H9 (cell line): ENCODE data around the gene FNIP1. TPM values are rescaled to one million over a fixed set of nuclear protein-coding genes. Genes with fewer than 3 reads are reported as not detected.
"Not testable (repeated sequence)": the region's sequence is repeated elsewhere in the genome, so short reads cannot be mapped to it uniquely, and the experiment has no call there.

Experiments used
- DNase-seq: peaks from one replicate; pipeline ENCODE4 v3.0.0-alpha.2; 2017
- H2AFZ ChIP-seq: one replicate; pipeline ENCODE4 v1.6.1; 2013; ENCODE audit warnings: mild to moderate bottlenecking, low read length, control low read depth, moderate library complexity
- H2AK5ac ChIP-seq: 2 replicates; pipeline ENCODE4 v1.6.1; 2013; ENCODE audit warnings: low read length, control low read depth, mixed read lengths; ENCODE audit not compliant: insufficient read length
- H2BK120ac ChIP-seq: one replicate; pipeline ENCODE4 v1.6.1; 2013; ENCODE audit warnings: low read depth, mild to moderate bottlenecking, low read length, control low read depth, inconsistent platforms; ENCODE audit not compliant: poor library complexity, severe bottlenecking
- H2BK12ac ChIP-seq: 2 replicates; pipeline ENCODE4 v1.6.1; 2013; ENCODE audit warnings: low read length, control low read depth, mixed read lengths, low read depth; ENCODE audit not compliant: insufficient read length
- H2BK15ac ChIP-seq: 2 replicates; pipeline ENCODE4 v1.6.1; 2013; ENCODE audit warnings: low read depth, low read length, control low read depth
- H2BK20ac ChIP-seq: one replicate; pipeline ENCODE4 v1.6.1; 2013; ENCODE audit warnings: low read depth, mild to moderate bottlenecking, low read length, control low read depth, inconsistent platforms; ENCODE audit not compliant: poor library complexity, severe bottlenecking
- H2BK5ac ChIP-seq: 2 replicates; pipeline ENCODE4 v1.6.1; 2013; ENCODE audit warnings: low read length, control low read depth, mixed read lengths; ENCODE audit not compliant: insufficient read length
- H3K14ac ChIP-seq: 2 replicates; pipeline ENCODE4 v1.6.1; 2013; ENCODE audit warnings: low read length, control low read depth; ENCODE audit not compliant: insufficient read depth
- H3K18ac ChIP-seq: 2 replicates; pipeline ENCODE4 v1.6.1; 2013; ENCODE audit warnings: low read depth, mild to moderate bottlenecking, mixed read lengths, low read length, control low read depth; ENCODE audit not compliant: insufficient read length
- H3K23ac ChIP-seq: 2 replicates; pipeline ENCODE4 v1.6.1; 2013; ENCODE audit warnings: low read length, control low read depth, mixed read lengths, low read depth; ENCODE audit not compliant: insufficient read length
- H3K23me2 ChIP-seq: 2 replicates; pipeline ENCODE4 v1.6.1; 2013; ENCODE audit warnings: low read depth, mild to moderate bottlenecking, mixed read lengths, low read length, control low read depth; ENCODE audit not compliant: insufficient read length, poor library complexity, severe bottlenecking
- H3K27ac ChIP-seq: 2 replicates; pipeline ENCODE4 v1.5.1; 2013; ENCODE audit warnings: low read length, control low read depth, mixed read lengths, low read depth; ENCODE audit not compliant: insufficient read length
- H3K27me3 ChIP-seq: 2 replicates; pipeline ENCODE4 v1.6.1; 2013; ENCODE audit warnings: low read length, control low read depth, inconsistent platforms; ENCODE audit not compliant: insufficient read depth
- H3K4ac ChIP-seq: 2 replicates; pipeline ENCODE4 v1.6.1; 2013; ENCODE audit warnings: low read depth, mild to moderate bottlenecking, control low read depth, inconsistent platforms, low read length, moderate library complexity
- H3K4me1 ChIP-seq: 2 replicates; pipeline ENCODE4 v1.6.1; 2013; ENCODE audit warnings: low read length, control low read depth, inconsistent platforms; ENCODE audit not compliant: insufficient read depth
- H3K4me2 ChIP-seq: 2 replicates; pipeline ENCODE4 v1.6.1; 2013; ENCODE audit warnings: low read length, control low read depth, mixed read lengths; ENCODE audit not compliant: insufficient read length, insufficient read depth
- H3K56ac ChIP-seq: 2 replicates; pipeline ENCODE4 v1.6.1; 2013; ENCODE audit warnings: low read depth, mild to moderate bottlenecking, mixed read lengths, low read length, control low read depth; ENCODE audit not compliant: insufficient read length
- H3K79me1 ChIP-seq: 2 replicates; pipeline ENCODE4 v1.6.1; 2013; ENCODE audit warnings: low read depth, mild to moderate bottlenecking, moderate library complexity, low read length, control low read depth, inconsistent platforms; ENCODE audit not compliant: insufficient read depth, poor library complexity, severe bottlenecking
- H3K79me2 ChIP-seq: 2 replicates; pipeline ENCODE4 v1.6.1; 2013; ENCODE audit warnings: low read length, control low read depth, inconsistent platforms; ENCODE audit not compliant: insufficient read depth
- H3K9ac ChIP-seq: 2 replicates; pipeline ENCODE4 v1.6.1; 2013; ENCODE audit warnings: low read length, control low read depth, mixed read lengths; ENCODE audit not compliant: insufficient read length; ENCODE audit errors: extremely low read depth
- H3K9me3 ChIP-seq: one replicate; pipeline ENCODE4 v1.6.1; 2013; ENCODE audit warnings: low read depth, low read length, inconsistent platforms; ENCODE audit not compliant: control insufficient read depth
- H3T11ph ChIP-seq: one replicate; pipeline ENCODE4 v1.6.1; 2013; ENCODE audit warnings: mild to moderate bottlenecking, low read length, control low read depth, inconsistent platforms
- H4K20me1 ChIP-seq: one replicate; pipeline ENCODE4 v1.6.1; 2013; ENCODE audit not compliant: control insufficient read depth, insufficient read length, insufficient read depth
- H4K5ac ChIP-seq: 2 replicates; pipeline ENCODE4 v1.6.1; 2013; ENCODE audit warnings: low read depth, mild to moderate bottlenecking, mixed read lengths, low read length, control low read depth; ENCODE audit not compliant: insufficient read length
- H4K8ac ChIP-seq: replicated peaks from 2 replicates; pipeline ENCODE4 v1.6.1; 2013; ENCODE audit warnings: low read length, control low read depth, mixed read lengths, low read depth; ENCODE audit not compliant: insufficient read length
- H4K91ac ChIP-seq: 2 replicates; pipeline ENCODE4 v1.6.1; 2013; ENCODE audit warnings: low read depth, mild to moderate bottlenecking, moderate library complexity, mixed read lengths, low read length, control low read depth; ENCODE audit not compliant: insufficient read length
- H3K27ac Mint-ChIP-seq, 3 experiments: 2 replicates in 2 of 3; 3 replicates in 1 of 3; pipeline ENCODE4 v1.8.0; 2020 to 2021; ENCODE audit warnings: mixed read lengths in 3 of 3, mild to moderate bottlenecking in 1 of 3, moderate library complexity in 1 of 3
- H3K27me3 Mint-ChIP-seq: 2 replicates; pipeline ENCODE4 v1.8.0; 2021; ENCODE audit warnings: low read depth, mild to moderate bottlenecking, moderate library complexity, mixed read lengths
- H3K36me3 Mint-ChIP-seq, 3 experiments: 2 replicates in 2 of 3; 3 replicates in 1 of 3; pipeline ENCODE4 v1.8.0; 2020 to 2021; ENCODE audit warnings: low read depth in 3 of 3, mixed read lengths in 3 of 3; ENCODE audit not compliant: insufficient read depth in 1 of 3
- H3K4me1 Mint-ChIP-seq, 2 experiments: 2 replicates each; pipeline ENCODE4 v1.8.0; 2020; ENCODE audit warnings: mixed read lengths in 2 of 2
- H3K4me3 Mint-ChIP-seq, 2 experiments: 2 replicates in 1 of 2; 3 replicates in 1 of 2; pipeline ENCODE4 v1.8.0; 2020 to 2021; ENCODE audit warnings: mild to moderate bottlenecking in 2 of 2, mixed read lengths in 2 of 2, moderate library complexity in 1 of 2
- H3K9me3 Mint-ChIP-seq, 2 experiments: 2 replicates in 1 of 2; 3 replicates in 1 of 2; pipeline ENCODE4 v1.8.0; 2020; ENCODE audit warnings: mild to moderate bottlenecking in 2 of 2, mixed read lengths in 2 of 2, moderate library complexity in 1 of 2
- WGBS: extraction: QIAGEN DNeasy Blood & Tissue Kit; methylation state at CpG from one replicate; pipeline ENCODE4 v1.1.7; 2013; ENCODE audit warnings: missing lambda C conversion rate, low lambda C conversion rate, mixed read lengths; ENCODE audit not compliant: insufficient read length; ENCODE audit errors: extremely low coverage; 5-methylcytosine and 5-hydroxymethylcytosine counted together
- total RNA-seq: library from RNA; stranded (reverse); gene quantifications from 2 replicates; pipeline ENCODE4 v1.2.1, GENCODE V29; 2021
- TF ChIP-seq, protein P1 (sequence below): fragments of 200-600 bp; sonication (generic); conservative IDR thresholded peaks from 3 replicates; pipeline ENCODE4 v1.8.0; 2021; ENCODE audit warnings: antibody characterized with exemption, mild to moderate bottlenecking

Gene FNIP1
- total RNA-seq, 1 experiment from 2014 or later = 13.4 TPM

DNA sequence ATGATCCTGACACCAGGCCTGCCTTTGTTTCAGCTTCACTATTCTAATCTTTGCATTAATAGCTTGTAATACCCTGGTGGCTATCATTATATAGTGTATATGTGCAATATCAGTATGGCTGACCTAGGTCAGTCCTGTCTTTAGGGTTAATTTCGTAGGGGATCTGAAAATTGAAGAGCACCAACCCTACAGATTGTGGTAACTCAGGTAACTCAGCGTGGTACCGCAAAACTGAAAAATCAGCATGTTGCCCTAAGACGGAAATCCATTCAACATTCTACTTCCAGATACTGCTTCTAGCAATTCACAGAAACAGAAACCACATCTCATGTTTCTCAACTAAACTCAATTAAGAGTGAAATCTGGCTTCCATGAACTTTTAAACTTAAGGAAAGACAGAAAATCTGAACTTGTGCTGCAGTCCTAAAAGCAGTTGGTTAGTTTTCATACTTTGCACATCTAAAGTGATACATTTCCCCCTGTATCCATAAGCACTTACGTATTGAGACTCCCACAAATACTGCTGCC lies 78.3 kb downstream of the FNIP1 start:
- Histone ChIP-seq H3K9ac (no peak overlapping the region), H3K23me2 (no peaks in the 10 kb centered on the region), H2BK12ac (no peak overlapping the region), H4K5ac (no peak overlapping the region), H2BK5ac (no peak overlapping the region), H3K23ac (no peak overlapping the region), H3K4me2 (no peak overlapping the region), H3K79me2 (no peaks in the 10 kb centered on the region), H2AFZ (no peak overlapping the region), H3T11ph (no peak overlapping the region), H3K79me1 (no peaks in the 10 kb centered on the region), H4K20me1 (no peaks in the 10 kb centered on the region), H2BK120ac (no peak overlapping the region), H3K4ac (no peak overlapping the region), H2BK15ac (no peak overlapping the region), H3K56ac (no peak overlapping the region), H3K14ac (no peak overlapping the region), H2BK20ac (no peak overlapping the region), H3K18ac (no peak overlapping the region), H3K27me3 (no peaks in the 10 kb centered on the region), H3K27ac (no peak overlapping the region), H3K4me1 (no peaks in the 10 kb centered on the region), H3K9me3 (no peaks in the 10 kb centered on the region), H2AK5ac (no peak overlapping the region), H4K91ac (no peak overlapping the region), H4K8ac (no peak overlapping the region)
- no peaks in the 10 kb centered on the region for H3K27me3 Mint-ChIP-seq
- DNase-seq = no peak
- H3K36me3 Mint-ChIP-seq = peaks cover 3 to 10% (median 5%) of the 10 kb centered on the region in 3 experiments; a peak in 5 of 7 replicates
- H3K4me3 Mint-ChIP-seq = no peak overlapping the region
- no peak overlapping the region for H3K27ac Mint-ChIP-seq
- no peaks in the 10 kb centered on the region for H3K9me3 Mint-ChIP-seq
- WGBS = no CpG with 5 or more reads among the region's 5 CpGs
- no peaks in the 10 kb centered on the region for H3K4me1 Mint-ChIP-seq
- TF ChIP-seq, protein P1, sequence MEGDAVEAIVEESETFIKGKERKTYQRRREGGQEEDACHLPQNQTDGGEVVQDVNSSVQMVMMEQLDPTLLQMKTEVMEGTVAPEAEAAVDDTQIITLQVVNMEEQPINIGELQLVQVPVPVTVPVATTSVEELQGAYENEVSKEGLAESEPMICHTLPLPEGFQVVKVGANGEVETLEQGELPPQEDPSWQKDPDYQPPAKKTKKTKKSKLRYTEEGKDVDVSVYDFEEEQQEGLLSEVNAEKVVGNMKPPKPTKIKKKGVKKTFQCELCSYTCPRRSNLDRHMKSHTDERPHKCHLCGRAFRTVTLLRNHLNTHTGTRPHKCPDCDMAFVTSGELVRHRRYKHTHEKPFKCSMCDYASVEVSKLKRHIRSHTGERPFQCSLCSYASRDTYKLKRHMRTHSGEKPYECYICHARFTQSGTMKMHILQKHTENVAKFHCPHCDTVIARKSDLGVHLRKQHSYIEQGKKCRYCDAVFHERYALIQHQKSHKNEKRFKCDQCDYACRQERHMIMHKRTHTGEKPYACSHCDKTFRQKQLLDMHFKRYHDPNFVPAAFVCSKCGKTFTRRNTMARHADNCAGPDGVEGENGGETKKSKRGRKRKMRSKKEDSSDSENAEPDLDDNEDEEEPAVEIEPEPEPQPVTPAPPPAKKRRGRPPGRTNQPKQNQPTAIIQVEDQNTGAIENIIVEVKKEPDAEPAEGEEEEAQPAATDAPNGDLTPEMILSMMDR = no peak

DNA sequence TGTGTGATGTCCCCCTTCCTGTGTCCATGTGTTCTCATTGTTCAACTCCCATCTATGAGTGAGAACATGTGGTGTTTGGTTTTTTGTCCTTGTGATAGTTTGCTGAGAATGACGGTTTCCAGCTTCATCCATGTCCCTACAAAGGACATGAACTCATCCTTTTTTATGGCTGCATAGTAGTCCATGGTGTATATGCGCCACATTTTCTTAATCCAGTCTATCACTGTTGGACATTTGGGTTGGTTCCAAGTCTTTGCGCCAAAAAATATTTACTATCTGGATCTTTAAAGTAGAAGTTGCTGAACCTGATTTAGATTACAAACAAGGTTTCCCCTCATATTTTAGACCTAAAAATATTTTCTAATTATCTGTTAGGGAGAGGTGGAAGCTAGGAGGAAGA lies 79.7 kb downstream of the FNIP1 start:
- not testable (repeated sequence) for H3K4me1 ChIP-seq, H2AK5ac ChIP-seq, H3K18ac ChIP-seq, H3K79me2 ChIP-seq, H3K23me2 ChIP-seq, H3K4me2 ChIP-seq, H3K27ac Mint-ChIP-seq, H3K27me3 Mint-ChIP-seq, H4K5ac ChIP-seq, DNase-seq, H3K27ac ChIP-seq, H4K20me1 ChIP-seq, H3K9ac ChIP-seq, H3K4ac ChIP-seq, H3T11ph ChIP-seq, H3K9me3 Mint-ChIP-seq, H3K9me3 ChIP-seq, H2BK12ac ChIP-seq, H3K79me1 ChIP-seq, H2BK15ac ChIP-seq, H2BK20ac ChIP-seq, H3K27me3 ChIP-seq, H2BK5ac ChIP-seq, H4K8ac ChIP-seq, H3K4me3 Mint-ChIP-seq, H3K14ac ChIP-seq, H3K23ac ChIP-seq, H4K91ac ChIP-seq, H2BK120ac ChIP-seq, H3K4me1 Mint-ChIP-seq, H3K56ac ChIP-seq, H2AFZ ChIP-seq
- H3K36me3 Mint-ChIP-seq = peaks cover 3 to 10% (median 5%) of the 10 kb centered on the region in 3 experiments; a peak in 5 of 7 replicates
- WGBS = no CpG with 5 or more reads among the region's 3 CpGs
